H4 (cell line): ENCODE data around the gene NOXA1. TPM values are rescaled to one million over a fixed set of nuclear protein-coding genes. Genes with fewer than 3 reads are reported as not detected.

Experiments used
- DNase-seq: peaks from one replicate; pipeline ENCODE4 v3.0.0-alpha.2; 2015; ENCODE audit warnings: low spot score
- total RNA-seq: library from RNA; depleted of rRNA; stranded (reverse); fragments of >200 nt; shearing (Covaris generic); gene quantifications from 2 replicates; pipeline ENCODE4 v1.2.3, GENCODE V29; 2014

NOXA1 gene
- total RNA-seq, 1 experiment from 2014 or later, result not detected

DNA sequence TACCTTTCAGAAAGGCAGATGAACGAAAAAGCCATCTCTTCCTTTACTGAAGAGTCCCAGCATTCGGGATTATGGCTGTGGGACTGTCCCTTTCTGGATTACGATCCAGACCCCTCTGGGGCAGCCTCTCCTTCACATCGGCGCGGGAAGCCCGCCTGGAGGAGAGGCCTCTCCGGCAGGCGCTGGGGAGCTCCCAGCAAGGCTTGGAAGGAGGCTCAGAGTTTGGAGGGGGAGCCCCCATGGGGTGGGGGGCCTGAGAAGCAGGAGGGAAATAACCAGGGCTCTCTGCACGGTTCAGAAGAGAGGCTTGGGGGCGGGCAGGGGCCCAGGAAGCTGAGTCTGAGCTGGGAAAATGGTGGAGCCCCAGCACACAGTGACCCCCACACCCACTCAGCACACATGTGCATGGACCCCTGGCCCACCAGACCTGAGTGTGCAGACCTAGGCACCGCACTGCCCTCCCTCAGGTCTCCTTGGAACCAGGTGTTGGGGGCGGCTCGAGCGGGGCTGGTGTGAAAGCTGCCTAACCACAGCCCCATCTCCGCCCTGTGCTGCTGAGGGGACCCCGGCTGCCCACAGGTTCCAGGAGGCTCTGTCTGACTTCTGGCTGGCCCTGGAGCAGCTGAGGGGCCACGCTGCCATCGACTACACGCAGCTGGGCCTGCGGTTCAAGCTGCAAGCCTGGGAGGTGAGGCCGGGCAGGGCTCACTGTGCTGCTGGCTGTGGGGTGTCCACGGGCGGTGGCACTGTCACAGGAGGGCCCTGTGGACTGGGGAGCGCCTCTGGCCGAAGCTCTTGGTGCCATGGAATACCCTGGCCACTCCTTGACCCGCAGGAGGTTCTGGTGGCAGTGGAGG, 4.5 kb downstream of the NOXA1 start:
- no peak for DNase-seq

DNA sequence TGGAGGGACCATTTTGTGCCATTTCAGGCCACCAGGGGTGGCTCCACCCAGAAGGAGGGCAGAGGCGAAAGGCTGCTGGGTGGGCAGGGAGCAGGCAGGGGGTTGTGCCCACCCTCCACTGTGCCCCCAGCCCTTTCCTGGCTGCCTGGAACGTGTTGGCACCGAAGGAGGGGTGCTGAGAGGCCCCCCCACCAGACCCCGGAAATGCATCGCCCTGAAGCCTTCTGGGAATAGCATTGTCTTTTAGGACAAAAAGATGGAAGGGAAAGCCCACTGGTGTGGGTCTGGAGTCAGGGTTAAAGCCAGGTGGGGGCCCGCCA, 5.1 kb downstream of the NOXA1 start:
- DNase-seq, result no peak

DNA sequence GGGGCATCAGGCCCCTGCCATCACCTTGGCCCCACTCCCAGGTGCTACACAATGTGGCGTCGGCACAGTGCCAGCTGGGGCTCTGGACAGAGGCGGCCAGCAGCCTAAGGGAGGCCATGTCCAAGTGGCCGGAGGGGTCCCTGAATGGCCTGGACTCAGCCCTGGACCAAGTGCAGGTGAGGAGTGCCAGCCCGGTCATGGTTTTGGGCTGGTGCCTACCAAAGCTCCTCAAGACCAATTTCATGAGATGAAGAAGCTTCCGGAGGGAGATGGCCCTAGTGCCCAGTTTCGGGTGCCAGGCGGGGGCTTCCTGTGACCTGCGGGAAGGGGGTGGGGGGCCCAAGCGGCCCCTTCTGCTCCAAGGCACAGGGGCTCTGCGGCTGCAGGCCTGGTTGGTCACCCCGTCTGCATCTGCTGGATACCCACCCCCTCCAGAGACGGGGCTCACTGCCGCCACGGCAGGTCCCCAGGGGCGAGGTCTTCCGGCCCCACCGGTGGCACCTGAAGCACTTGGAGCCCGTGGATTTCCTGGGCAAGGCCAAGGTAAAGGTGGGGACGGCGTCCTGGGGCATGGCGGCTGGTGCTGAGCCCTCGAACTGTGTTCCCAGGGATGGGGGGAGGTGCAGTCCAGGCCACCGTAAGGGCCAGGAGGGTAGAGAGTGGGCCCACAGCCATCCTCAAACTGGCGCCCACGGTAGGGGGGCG, 5.8 kb downstream of the NOXA1 start:
- no peak for DNase-seq

DNA sequence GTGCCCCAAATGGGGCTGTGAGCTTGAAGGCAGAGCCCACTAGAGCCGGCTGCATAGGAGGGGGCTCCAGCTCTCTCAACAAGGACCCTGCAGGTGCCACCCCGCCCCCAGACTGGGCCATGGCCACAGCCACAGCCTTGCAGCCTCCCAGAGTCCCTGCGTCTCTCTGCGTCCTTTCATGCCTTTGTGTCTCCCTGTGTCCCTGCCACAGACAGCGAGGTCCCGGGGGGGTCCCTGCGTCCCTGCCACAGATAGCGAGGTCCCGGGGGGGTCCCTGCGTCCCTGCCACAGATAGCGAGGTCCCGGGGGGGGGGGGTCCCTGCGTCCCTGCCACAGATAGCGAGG, 6.3 kb downstream of the NOXA1 start:
- no peak for DNase-seq

DNA sequence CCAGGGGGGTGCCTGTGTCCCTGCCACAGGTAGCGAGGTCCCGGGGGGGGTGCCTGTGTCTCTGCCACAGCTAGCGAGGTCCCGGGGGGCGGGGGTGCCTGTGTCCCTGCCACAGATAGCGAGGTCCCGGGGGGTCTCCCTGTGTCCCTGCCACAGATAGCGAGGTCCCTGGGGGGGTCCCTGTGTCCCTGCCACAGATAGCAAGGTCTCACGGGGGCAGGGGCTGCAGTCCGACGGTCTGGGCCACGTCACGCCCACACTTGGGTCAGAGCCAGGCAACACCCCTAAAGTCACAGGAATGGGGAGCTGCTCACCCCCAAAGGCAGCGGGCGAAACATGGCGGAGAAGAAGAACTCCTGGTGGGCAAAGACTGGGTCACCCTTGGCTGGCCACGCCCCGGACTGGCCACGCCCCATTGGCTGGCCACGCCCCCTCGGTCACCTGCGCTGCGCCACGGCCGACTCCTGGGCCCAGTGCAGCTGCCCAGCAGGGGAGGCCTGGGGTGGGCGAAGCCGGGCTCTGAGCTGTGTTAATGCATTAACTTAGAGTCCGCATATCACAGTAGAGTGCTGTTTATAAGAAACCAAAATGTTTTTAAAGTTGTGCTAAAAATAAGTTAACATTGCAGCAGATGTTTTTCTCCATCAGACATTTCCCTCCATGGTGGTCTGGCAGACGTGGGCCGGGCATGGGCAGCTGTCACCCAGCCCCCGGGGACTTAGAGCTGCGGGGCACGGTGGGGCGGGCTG, 7.0 kb downstream of the NOXA1 start:
- no peak for DNase-seq

DNA sequence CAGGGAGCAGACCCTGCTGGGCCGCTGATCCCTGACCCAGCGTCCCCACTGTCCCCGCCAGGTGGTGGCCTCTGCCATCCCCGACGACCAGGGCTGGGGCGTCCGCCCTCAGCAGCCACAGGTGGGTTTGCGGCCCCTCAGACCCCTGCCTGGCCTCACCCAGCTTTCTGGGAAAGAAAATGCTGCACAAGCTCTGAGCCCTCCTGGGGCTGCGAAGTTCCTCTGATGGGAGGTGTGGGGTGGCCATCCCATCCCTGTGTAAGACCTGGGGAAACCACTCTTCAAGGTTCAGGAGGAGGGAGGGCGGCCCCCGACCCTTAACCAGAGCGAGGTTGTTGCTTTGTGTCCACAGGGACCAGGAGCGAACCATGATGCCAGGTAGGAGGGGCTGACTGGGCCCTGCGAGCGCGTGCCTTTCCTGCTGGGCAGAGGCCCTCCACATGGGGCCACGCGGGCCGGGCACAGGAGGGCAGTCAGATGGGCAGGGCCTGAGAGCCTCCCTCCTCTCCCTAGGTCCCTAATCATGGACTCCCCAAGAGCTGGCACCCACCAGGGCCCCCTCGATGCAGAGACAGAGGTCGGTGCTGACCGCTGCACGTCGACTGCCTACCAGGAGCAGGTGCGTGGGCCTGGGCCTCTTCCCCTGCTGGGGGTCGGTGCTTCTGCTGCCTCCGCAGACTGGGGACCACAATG, 7.7 kb downstream of the NOXA1 start:
- DNase-seq, result no peak

DNA sequence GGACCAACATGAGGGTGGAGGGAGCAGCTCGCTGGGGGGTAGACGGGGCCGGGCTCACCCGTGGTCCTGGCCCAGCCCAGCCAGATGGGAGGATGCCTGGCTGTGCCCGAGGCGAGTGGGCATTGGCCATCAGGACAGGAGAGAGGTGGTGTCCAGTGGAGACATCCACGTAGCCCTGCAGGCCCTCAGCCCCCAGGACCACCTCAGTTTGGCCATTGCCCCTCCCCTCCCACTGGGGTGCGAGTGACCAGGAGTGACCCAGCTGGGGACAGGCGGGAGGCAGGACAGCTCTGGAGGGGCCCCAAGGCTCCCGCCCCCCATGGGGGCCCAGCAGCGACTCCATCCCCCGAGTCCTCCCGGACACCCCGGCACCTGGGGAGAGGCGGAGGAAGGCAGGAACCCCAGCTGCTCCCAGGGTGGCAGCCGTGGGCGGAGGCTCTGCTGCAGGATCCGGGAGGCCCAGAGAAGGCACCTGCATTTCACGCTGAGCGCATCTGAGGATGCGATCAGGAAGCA, 8.3 kb downstream of the NOXA1 start:
- DNase-seq, result no peak

DNA sequence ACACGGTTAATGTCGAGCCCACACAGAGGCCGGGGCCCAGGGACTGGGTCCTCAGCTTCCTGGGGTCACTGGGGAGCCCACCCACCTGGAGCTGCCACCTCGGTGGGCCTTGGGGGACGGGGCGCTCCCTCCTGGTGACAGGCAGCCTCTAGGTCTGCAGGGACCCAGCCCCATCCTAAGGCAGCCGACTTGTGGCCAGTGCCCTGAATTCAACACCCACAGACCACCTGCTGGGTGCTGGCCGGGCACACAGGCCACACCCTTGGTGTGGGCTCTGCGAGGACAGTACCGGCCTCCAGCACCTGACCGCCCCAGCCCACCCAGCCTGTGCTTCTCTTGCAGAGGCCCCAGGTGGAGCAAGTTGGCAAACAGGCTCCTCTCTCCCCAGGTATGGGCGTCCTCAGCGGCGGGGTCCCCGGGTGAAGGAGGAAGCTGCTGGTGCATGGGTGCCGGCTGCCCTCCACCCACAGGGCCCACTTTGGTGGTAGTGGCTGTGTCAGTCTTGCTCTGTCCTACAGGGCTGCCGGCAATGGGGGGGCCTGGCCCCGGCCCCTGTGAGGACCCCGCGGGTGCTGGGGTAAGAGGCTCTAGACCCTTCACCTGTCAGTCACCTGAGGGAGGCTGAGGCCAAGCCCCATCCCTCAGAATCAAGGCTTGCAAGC, 9.6 kb downstream of the NOXA1 start:
- no peak for DNase-seq

DNA sequence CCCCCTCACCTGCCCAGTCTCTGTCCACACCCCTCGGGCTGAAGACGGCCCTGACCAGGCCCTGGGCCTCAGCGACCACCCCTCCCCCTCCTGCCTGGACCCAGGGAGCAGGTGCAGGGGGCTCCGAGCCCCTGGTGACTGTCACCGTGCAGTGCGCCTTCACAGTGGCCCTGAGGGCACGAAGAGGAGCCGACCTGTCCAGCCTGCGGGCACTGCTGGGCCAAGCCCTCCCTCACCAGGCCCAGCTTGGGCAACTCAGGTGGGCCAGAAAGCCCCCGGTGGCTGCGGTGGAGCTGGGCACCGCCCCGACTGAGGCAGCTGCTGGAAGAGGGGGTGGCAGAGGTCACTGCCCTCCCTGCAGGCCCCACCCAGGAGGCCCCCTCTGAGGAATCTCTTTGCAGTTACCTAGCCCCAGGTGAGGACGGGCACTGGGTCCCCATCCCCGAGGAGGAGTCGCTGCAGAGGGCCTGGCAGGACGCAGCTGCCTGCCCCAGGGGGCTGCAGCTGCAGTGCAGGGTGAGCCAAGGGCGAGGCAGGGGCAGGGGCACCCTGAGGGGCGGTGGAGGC, 10.2 kb downstream of the NOXA1 start:
- no peak for DNase-seq

DNA sequence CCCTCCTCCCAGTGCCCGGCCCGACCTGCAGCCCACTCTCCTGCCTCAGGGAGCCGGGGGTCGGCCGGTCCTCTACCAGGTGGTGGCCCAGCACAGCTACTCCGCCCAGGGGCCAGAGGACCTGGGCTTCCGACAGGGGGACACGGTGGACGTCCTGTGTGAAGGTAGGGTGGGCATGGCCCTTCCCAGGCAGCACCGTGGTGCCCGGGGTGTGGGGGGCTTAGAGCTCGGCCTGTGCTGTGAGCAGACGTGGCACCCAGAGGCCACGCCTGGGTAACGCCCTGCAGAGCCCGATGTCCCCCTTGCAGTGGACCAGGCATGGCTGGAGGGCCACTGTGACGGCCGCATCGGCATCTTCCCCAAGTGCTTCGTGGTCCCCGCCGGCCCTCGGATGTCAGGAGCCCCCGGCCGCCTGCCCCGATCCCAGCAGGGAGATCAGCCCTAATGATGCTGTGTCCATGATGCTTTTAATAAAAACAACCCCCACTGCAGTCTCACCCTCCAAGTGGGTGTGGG, 10.8 kb downstream of the NOXA1 start:
- DNase-seq, result no peak

DNA sequence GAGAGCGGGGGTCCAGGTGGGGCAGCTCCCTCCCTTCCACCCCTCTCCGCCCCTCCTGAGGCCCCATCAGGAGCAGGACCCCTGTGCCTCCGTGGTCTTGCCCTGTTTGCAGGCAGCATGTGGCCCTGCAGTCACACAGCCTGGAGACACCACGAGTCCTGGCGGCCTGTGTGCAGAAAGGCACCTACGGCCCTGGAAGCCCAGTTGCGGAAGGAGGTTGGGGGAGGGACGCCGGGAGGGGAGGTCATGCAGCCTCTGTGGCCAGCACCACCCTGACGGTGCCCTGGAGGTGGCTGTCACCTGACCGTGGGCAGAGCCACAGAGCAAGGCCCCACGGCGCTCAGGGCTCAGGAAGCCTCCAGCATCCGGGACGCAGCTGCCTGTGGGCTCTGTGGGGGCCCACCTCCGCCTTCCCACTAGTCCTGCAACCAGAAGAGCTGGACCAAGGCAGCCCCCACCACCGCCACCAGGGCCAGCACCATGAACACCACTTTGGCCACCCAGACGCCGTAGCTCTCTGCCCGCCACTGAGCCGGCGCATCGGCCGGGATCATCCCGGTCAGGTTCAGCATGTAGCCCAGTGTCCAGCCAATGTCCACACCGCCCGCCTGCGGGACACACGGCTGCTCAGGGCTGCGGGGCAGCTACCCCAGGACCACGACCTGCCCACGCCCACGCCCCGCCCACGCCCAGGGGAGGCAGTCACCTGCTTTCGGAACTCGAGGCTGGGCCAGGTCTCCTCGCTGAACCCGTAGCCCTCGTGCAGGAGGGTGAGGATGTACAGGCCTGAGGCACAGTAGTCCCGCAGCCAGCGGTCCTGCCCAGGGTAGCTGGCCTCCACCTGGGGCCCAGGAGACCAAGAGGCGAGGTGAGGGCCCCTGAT, 11.5 kb downstream of the NOXA1 start:
- no peak for DNase-seq

DNA sequence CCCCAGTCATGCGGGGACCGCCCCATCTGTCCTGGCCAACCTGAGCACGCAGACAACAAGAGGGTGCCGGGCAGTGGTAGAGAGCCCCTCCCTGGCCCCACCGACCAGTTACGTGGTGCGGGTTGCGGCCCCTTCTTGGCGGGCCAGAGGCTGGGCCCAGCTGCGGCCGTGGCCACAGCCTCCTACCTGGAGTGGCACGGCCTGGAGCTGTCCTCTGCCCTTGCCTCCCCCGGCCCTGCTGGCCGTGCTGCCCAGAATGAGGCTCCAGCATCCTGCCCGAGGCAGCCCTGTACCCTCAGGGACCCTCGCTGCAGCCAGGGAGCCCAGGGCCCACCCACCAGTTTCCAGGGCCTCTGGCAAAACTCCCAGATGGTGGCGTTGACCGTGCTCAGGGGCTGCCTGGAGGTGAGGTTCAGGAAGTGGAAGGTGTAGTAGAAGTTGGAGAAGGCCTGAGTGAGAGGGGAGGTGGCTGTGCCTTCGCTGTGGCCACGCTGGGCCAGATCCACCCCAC, 12.2 kb downstream of the NOXA1 start:
- no peak for DNase-seq

DNA sequence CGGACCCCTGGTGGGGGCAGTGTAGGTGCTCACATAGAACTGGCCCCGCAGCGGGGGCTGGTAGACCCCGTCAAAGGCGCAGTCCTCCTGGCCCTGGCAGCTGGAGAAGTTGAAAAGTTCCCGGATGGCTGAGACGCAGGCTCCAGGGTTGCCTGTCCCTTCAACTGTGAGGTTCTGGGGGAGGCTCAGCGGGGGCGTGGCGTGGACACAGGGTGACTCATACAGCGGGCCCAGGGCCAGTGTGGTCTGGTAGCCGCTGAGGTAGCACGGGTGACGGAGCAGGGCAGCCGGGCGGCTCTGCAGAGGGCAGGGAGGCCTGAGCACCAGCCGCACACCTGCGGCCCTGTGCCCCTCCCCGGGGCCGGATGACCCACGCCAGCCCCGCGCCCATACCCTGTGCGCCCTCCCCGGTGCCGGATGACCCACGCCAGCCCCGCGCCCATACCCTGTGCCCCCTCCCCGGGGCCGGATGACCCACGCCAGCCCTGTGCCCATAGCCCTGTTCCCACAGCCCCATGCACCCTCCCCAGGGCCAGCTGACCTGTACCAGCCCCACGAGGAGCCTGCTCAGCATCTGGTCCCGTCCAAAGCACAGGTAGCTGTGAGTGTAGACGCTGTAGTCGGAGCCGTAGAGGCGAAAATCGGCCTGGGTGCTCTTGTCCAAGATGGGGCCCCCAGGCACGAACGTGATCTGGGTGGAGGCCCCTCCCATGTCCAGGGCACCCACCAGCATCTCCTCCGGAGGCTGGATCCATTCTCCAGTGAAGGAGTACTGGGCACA, 13.0 kb downstream of the NOXA1 start:
- DNase-seq, result peak; percentile 90

DNA sequence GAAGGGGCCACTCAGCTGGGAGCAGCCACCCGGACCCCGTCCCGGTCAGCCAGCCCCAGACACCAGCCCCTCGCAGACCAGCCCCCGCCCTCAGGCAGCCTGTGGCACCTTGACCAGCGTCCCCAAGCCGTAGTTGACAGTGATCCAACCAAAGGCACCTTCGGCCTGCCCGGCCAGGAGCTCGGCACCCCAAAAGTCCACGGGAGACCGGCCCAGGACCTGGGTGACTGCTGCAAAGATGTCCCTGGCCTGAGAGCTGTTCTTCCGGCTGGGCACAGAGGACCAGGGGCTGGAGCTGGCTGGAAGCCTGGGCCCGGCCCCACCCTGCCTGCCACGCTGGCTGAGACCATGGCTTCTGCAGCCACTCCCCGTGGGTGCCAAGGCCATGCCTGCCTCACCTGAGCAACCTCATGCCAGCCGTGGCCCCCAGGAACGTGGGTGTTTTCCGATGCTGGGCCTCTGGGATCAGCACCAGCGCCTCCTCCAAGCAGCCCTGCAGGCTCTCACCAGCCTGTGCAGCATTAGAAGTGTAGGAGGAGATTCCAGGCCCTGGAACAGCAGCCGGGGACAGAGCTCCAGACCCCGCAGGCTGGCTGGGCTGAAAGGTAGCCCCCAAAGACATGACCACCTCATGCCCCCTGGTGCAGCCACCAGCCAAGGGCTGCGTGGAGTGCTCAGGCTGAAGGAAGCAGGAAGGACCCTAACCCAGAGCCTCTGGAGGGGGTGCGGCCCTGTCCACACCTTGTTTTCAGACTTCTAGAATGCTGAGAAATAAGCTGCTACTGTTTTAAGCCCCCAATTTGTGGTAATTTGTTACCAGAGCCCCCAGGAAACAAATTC, 13.8 kb downstream of the NOXA1 start:
- DNase-seq, result no peak

DNA sequence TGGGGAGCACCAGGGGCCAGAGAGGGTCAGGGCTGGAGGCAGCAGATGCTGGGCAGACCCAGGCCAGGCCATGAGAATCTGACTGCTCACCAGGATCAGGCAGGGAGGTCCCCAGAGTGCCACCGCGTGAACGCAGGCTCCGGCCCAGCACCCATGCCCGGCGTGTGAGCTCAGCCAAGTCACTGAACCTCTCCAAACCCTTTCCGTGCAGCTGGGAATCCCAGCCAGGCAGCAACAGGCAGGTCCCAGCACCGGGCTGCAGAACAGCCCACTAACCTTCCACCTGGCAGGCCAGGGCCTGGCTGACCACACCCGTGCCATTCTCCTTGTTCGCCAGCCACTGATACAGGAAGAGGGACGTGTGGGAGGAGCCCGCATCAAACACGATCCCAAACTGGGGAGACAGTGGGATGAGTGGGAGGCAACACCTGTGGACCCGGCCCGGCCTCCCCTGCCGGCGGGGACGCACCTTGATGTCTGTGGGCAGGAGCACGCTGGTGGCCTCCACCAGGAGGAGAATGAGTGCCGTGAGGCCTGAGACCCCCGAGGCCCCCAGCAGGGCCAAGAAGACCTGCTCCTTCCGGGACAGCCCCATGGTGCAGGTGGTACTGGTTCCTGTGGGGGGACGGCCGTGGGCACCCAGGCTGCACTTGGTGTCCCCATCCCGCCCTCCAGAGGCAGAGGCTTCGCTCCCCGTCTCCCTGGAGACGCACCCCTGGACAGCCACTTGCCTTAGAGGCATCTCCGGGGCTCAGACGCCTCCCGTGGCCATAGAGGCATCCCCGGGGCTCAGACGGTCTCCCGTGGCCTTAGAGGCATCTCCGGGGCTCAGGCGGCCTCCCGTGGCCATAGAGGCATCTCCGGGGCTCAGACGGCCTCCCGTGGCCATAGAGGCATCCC, 14.7 kb downstream of the NOXA1 start:
- no peak for DNase-seq

DNA sequence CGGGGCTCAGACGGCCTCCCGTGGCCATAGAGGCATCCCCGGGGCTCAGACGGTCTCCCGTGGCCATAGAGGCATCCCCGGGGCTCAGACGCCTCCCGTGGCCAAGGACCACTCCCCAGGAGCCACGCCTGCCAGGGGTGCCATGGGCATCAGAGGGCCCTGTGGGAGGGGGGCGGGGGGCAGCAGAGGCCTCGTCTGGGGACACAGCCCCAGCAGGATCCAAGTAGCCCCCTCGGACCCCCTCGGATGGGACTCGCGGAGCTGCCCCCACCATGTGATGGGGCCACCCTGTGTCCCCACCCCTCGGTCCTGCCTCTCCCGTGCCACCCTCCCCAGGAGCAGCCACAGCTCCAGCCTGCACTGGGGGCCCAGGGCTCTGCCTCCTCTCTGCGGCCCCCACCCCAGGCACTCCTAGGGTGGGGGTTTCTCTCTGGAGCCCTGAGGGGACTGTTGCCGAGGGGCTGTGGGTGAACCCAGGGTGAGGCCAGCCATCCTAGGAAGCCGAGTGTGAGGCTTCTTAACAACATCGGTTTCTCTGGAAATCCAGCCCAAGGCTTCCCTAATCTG, 15.5 kb downstream of the NOXA1 start:
- DNase-seq, result no peak
